ENCODE results near the gene PTPRM.

The PTPRM gene

DNA sequence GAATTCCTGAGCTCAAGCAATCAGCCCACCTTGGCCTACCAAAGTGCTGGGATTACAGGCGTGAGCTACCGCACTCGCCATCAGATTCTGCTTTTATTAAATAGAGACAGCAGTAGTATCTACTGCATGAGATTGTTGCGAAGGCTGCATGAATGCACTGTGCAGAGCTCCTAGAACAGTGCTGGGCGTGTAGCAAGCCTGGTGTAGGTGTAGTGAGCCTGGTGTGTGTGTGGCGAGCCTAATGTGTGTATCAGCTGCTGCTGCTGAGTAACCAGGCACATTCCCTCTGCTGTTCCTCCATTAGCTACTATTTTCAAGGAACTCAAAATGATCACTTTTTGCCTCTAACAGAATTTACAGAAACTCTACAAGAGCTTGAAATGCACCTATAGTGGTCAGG lies 57.6 kb downstream of the PTPRM start:
- no peak for DNase-seq (ENCODE audit: extremely low read depth in 1 of 2, low read depth in 1 of 2)

DNA sequence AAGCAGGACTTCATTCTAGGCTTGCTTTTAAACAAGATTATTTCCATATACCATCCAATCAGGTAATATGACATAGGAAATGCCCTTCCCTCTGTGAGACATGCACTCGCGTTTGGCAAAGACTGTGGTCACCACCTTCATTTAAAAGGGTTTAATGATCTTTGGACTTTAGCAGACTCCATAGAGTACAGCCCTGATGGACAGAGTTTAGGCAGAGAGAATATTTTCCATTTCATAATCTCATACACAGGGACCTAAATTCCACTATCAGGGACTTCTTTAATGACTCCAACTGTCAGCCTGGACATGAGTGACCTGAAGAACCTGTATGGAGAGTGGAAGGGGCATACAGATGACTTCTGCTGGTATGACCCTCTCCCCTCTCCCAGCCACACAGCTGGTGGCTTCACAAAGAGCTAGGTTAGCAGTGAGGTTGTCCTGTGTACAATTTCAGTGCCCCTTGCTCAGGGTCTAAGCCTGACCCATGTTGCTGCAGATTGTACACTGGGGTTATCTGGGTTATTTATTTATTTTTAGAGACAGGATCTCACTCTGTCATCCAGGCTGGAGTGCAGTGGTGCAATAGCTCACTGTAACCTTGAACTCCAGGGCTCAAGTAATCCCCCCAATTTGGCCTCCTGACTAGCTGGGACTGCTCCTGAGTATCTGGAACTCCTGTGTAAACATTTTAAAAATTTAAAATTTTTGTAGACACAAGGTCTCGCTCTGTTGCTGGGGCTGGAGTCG lies 59.2 kb downstream of the PTPRM start:
- DNase-seq (ENCODE audit: extremely low read depth in 1 of 2, low read depth in 1 of 2): no peak

DNA sequence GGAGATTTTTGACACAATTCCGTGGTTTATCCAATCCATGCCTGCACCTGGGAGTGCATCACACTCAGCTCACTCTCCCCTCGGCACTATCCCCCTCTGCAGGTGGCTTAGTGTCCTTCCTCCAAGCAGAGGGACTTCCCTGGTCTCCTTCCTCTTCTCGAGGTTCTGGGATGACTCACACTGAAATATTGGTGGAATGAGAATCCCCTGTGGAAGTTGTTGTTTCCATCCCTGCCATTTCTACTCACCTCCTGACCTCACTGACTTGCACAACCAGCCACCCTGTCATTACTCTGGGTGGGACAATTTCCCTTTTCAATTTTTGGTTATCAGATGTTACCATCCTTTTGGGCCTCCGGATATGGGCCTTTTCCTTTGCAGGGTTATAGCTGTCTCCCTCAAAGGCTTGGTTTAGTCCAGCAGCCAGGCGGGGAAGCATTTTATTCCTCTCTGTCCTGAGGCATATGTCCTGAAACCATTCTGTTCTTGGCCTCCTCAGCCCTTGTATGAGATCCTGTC lies 59.9 kb downstream of the PTPRM start:
- DNase-seq (ENCODE audit: extremely low read depth in 1 of 2, low read depth in 1 of 2): no peak

DNA sequence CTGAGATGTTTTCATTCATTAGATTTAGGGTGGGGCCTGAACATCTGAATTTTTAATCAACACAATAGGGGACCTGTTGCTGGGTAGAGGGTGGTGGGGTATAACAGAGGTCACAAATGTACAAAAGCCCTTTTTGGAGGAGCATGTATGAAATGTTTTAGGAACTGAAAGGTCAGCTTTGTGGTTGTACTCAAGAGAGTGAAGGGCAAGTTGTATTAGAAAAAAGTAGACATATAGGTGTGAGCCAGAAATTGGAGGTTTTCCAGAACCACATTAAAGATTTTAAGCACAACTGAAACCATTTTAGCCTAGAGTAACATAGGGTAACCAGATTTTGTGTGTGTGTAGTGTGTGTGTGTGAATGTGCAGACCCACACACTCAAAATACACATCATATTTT lies 62.3 kb downstream of the PTPRM start:
- no peak for DNase-seq (ENCODE audit: extremely low read depth in 1 of 2, low read depth in 1 of 2)

DNA sequence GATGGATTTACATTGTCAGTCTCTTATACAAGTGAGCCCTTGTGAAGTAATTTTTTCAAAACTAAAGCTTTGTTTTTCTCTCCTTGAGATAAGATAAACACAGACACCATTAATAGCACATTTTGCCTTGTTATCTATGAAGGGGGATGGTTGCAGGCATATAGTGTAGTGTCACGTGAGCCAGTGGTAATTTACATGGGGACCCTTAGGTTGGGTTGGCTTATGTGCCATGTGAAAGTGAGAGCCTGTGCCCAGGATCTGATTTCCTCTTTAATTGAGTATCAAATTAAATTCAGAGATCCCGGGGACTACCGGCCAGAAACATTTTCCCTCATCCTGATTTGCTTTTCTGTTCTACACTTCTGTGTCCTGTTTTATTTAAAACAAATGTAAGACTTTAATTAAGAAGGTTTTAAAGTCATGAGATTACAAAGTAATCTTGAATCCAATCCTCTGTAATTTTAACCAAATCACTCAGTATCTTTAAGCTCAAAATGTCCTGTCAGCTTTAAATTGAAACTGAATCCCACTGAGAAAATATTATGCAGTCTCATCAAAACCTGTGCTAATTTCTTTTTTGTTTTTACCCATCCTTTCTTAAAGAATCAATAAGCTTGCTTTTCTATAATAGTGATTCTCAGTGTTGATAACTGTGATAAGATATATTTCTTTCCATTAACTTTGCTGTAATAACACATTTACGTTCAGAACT lies 63.8 kb downstream of the PTPRM start:
- no peak for DNase-seq (ENCODE audit: extremely low read depth in 1 of 2, low read depth in 1 of 2)

DNA sequence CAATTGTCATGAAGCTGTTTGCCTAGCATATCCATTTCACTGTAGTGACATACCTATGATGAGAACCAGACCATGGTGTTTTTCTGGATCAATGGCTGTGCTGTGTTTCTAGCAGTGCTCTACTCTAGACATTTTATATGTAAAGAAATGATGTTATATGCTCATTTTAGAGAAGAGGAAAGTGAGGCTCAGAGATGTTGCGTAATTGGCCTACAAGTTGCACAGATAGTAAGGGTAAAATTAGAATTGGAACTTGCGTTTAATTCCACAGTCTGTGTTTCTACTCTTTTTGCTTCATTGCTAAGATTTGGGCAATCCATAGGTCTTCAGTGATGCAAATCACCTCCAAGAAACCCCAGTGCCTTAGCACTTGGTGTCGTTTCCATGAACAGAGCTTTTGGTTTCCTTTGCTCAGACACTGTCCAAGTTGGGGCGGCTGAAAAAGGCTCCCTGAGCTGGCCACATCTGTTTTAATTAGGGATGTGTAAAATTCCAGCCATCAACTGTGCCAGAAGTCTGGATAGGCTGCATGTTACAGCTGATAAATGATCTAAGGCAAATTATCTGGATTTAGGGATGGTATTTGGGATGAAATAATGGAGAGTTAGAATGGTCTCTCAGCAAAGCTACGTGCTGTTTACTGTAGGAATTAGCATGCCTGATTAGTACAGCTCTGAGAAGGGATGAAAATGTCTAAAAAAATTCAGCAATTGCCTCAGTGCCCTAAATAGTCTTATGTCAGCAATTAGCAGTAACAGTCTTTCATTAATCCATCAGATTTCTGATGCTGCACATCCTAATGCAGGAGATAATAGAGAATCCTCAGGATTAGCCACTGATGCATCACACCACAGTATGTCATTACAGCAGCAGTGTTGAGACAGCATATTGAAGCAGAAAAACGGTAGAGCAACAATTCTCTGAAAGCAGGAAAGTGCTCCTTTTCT lies 65.3 kb downstream of the PTPRM start:
- no peak for DNase-seq (ENCODE audit: extremely low read depth in 1 of 2, low read depth in 1 of 2)

DNA sequence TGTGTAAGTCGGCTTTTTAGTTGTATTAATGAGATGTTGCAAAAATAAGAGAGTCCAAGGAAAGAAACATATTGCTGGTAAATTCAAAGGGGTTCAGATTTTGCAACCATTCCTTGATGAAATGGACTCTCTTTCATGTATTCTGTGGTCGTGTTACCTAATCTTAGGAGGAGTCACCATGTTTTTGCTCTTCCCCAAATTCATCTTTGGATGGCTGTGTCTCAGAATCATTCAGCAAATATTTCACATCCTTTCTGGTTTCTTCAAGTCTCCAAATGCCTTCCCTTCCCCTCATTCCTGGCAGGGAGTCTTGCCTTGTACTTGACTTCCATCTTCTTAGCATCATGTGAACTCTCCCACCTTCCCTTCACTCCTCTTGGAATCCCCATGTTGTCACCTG lies 66.1 kb downstream of the PTPRM start:
- no peak for DNase-seq (ENCODE audit: extremely low read depth in 1 of 2, low read depth in 1 of 2)

DNA sequence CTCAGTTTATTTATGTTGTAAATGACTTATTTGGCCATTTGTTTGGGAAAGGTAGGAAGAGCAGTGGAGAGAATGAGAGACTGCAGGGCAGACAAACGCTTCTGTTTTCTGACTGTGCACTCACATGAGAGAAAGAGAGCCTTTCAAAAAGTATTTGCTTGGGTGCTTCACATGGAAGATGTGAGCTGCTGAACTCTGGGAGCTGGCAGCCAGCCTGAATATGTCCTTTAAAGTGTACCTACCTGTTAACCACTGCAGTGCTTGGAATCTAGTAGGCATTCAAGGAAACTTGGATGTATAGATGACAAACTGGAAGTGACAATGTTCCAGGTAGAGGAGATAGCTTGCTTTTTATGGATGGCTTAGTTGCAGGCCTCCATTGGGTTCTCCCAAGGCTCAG lies 68.8 kb downstream of the PTPRM start:
- DNase-seq (ENCODE audit: extremely low read depth in 1 of 2, low read depth in 1 of 2): no peak

DNA sequence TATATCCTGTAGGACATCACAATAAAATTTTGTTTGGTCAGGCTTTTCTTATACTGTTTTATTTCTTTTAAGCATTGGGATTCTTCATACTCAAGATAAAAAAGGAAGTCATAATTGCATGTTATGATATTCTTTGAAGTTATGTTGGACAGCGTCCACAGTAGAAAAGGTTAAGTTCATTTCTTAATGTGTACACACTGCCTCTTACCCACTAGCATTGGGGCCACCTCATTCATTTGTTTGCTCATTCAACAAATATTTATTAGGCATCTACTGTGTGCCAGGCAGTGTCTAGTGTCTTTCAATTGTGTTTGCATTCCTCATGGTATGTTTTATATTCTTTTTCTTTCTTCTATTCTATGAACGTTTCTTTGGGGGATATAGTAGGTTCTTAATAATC lies 70.2 kb downstream of the PTPRM start:
- DNase-seq (ENCODE audit: extremely low read depth in 1 of 2, low read depth in 1 of 2): no peak

DNA sequence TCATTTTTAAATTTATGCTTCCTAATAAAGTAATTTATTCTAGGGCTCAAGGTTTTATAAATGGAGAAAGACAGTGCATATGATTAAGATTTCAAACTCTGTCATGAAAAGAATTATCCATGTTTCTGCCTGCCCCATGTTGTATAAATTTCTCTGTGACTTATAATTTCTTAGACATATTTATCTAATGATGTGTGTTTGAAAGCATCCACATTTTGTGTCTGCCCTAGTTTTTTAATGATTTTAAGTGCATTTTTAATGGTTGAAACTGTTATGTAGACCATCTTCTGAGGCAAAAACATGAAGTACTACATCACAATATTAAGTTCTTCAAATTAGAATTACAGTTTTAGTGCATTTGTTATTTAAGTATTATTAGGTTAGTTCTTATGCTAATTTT lies 71.2 kb downstream of the PTPRM start:
- no peak for DNase-seq (ENCODE audit: extremely low read depth in 1 of 2, low read depth in 1 of 2)

DNA sequence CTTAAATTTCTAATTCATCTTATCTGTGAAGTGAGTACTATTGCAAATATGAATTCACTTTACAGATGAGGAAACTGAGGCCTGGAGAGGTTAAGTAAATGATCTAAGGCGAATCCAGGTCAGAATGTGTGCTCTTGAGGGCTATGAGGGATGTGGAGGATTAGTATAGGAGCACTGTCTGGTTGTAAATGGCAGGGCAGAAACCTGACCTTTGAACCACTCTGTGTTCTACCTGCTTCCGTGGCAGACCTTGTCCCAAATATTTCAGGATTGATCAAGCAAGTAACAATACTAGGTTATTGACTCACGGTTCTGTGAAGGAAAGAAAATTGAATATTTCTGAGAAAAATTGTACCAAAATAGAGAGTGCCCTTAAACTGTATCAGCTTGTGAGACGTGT lies 74.7 kb downstream of the PTPRM start:
- DNase-seq (ENCODE audit: extremely low read depth in 1 of 2, low read depth in 1 of 2): no peak

DNA sequence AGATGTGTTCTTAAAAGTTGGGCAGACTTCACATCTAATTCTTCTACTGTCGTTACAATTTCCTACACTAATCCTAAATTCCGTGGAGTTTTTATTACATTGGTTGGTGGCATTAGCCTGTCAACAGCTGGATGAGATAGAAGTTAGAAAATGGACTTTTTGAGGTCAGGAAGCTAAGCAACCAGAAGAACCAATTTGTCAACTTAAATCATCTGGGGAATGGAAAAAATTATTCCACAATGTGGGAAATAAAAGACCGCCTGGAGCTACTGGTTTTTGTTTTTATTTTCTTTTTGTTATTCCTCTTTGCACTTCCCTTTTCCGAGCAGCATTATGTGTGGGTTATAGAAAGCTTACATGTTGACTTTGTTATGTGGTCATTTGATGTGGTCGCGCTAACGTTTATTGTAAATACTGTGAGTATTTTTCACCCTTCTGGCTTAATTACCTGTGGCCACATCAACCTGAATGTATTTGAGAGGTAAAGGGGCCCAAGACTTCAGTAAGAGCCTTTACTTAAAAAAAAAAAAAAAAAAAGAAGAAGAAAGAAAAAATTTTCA lies 75.3 kb downstream of the PTPRM start:
- DNase-seq (ENCODE audit: extremely low read depth in 1 of 2, low read depth in 1 of 2): no peak

DNA sequence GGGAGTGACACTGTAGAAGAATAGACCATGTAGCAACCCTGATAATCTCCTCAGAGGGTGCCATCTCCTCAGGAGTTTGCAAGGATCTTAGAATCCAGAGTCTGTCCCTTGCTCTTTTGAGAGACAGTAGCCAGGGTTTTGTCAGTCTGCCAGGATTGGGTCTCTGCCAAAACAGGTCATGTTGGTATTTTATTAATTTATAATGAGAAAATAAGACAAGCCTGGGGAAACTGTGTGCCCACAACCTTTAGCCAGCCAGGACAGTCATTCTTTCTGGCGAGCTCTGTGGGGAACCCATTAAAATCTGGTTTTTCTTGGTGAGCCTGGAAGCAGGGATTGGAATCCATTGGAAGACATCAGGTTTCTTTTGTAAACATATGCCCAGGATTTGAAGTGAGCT lies 78.6 kb downstream of the PTPRM start:
- DNase-seq (ENCODE audit: extremely low read depth in 1 of 2, low read depth in 1 of 2): no peak

DNA sequence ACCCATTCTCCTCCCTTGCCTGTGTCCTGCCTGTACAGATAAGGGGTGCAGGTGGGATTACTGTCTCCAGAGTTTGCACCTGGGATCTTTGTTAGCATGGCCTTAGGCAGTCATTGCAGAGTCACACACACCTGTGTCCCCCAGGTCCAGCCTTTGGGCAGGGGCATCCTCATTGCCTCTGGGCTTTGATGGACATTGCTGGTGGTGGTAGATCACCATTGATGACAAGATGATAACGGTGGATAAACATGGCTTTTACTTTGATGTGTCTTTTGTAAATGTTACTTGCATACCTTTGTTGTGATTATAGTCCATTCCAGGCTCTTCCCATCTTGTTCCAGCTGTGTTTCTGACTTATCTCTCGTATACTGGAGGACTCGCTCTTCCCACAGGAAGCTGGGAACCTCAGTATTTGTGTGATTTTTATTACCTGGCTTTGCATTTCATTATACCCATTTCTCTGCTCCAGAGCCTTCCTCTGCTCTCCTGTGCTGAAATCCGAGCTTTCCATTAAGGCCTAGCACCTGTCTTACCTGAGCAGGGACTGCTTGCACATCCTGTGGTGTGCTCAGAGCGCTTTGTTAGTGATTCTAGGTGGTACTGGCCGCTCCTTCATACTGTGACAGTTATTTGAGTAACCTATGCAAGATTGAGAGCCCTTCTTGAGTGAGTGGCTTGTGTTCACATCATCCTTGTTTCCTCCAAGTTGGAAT lies 79.2 kb downstream of the PTPRM start:
- no peak for DNase-seq (ENCODE audit: extremely low read depth in 1 of 2, low read depth in 1 of 2)

DNA sequence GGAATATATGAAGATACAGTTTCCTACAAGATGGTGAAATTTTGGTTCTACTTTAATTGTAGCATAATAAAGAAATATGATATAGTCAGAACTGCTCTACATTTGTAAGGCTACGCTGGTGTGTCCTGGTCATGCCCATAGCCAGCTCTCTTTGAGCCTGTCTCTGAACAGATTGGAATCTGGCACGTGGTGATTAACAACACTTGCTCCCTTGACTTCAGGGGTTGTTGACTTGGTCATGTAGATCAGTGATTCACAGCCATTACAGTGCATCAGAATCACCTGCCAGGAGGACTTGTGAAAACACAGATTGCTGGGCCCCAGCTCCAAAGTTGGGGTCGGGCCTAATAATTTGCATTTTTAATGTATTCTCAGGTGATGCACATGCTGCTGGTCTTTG lies 80.4 kb downstream of the PTPRM start:
- DNase-seq (ENCODE audit: extremely low read depth in 1 of 2, low read depth in 1 of 2): no peak

DNA sequence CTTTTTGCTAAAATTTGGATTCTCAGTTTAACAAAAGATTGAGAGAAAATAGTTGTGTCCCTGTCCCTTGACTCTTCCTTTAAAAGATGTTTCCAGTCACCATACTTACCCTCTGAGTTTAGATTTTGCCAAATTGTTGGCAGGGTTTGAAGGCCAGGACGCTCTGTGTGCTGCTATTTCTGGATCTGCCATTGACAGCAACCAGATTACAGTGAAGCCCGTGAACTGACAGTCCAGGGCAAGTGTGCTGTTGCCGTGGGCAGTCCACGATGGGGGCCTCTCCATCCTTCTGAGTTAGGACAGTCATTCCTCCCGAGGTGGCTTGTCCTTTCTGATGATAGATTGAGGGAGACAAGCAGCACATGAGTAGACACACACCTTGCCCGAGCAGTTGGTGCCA lies 89.9 kb downstream of the PTPRM start:
- DNase-seq (ENCODE audit: extremely low read depth in 1 of 2, low read depth in 1 of 2): no peak

DNA sequence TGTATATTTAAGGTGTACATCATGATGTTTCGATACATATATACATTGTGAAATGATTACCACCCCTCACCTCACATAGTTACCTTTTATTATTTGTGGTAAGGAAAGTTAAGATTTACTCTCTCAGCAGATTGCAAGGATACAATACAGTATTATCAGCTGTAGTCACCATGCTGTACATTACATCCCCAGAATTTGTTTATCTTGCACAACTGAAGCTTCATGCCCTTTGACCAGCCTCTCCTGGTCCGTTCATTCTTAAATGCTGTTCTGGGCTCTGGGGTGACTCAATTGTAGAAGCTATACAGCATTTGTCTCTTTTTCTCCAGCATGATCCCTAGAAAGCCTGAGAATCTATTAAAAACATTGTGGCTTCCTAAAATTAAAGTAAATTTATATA lies 90.8 kb downstream of the PTPRM start:
- DNase-seq (ENCODE audit: extremely low read depth in 1 of 2, low read depth in 1 of 2): no peak

DNA sequence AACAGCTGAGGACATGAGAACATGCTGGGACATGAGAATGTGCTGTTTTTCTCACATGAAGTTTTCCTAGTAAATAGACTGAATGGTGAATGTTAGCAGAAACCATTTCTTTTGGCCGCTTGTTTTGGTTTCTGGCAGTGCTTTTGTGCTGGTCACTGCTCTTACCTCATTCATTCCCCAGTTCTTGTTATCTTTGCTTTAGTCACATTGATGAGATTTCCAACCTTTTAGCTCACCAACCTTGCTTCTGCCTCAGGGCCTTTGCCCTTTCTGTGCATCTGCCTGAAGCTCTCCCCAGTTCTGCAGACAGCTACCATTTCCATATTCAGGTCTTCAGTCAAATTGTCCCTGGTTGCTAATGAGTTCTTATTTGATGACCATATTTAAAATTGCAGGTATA lies 91.6 kb downstream of the PTPRM start:
- no peak for DNase-seq (ENCODE audit: extremely low read depth in 1 of 2, low read depth in 1 of 2)

DNA sequence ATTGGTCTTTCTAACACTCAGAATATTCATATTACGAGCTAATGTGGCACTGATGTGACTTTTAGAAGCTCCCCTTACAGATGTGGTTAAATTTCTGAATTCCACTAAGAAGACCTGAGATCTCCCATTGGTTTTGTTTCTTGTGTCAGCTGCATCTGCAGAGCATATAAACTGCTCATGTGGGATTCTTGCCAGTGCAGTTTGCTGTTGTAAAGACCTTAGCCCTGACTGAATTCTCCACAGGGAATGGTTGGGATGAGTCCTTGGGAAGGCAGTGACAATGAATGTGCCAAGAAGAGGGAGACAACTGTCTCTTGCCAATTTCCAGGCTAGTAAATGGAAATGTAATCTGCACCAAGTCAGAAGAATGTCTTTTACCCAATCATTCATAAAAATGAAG lies 94.1 kb downstream of the PTPRM start:
- no peak for DNase-seq (ENCODE audit: extremely low read depth in 1 of 2, low read depth in 1 of 2)

DNA sequence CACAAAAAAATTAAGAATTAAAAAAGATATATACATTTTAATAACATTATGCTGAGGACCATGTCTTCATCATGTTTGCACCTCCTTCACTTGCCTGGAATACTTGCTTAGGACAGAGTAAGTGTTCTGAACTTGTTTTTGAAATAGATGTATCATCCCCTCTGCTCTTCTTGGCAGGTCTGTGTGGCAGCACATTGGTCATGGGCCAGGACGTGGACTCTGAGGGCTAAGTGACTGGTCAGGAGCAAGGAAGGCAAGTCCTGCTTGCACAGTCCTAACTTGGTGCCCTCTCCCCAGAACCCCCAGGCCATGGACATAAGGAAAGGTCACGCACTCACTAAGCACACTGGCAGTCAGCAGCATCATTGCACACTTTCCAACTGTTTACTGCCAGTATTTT lies 95.8 kb downstream of the PTPRM start:
- DNase-seq (ENCODE audit: extremely low read depth in 1 of 2, low read depth in 1 of 2): no peak
